Right ventricle myocardium inferior (tissue), 1 donor: ENCODE data around the gene NUTF2. TPM values are rescaled to one million over a fixed set of nuclear protein-coding genes. Genes with fewer than 3 reads are reported as not detected.
A peak's percentile ranks its signal among the peaks of the same experiment; 100 is the strongest.

Source experiments
- ATAC-seq: fragments of 200-7000 bp; cut with Tn5 transposase; one replicate; pipeline ENCODE4 v1.9.1; 2020; ENCODE audit warnings: mild to moderate bottlenecking, moderate library complexity
- DNase-seq: peaks from one replicate; pipeline ENCODE4 v3.0.0; 2021; ENCODE audit errors: missing footprints
- intact Hi-C: fragments of 100-400 bp; cut with DNase I; formaldehyde crosslinking; loops from one replicate; pipeline ENCODE4 v1.11.0; 2022
- long read RNA-seq: library from polyadenylated mRNA; unstranded; transcript quantifications from one replicate; pipeline ENCODE4 v2.0.0, GENCODE V29; 2021
- total RNA-seq: library from RNA; stranded (reverse); fragmentation: NEBNext Ultra II Directional; extraction: Animal tissue kit (Norgen Biotek cat#: 25700); gene quantifications from one replicate; pipeline ENCODE4 v1.2.1, GENCODE V29; 2021
- donor health status: DM: no; HTN: yes; CAD: no; lungs with severe emphysema.

NUTF2 gene
- total RNA-seq = 86.6 TPM
- long read RNA-seq, transcript NUTF2-201 (5 exons, 2,321 nt) = major isoform, 11 of 14 reads
- long read RNA-seq, partial matches to known transcripts = 0 of 14 reads
- long read RNA-seq, other reads (novel, unspliced or antisense) = 0 of 14 reads

DNA sequence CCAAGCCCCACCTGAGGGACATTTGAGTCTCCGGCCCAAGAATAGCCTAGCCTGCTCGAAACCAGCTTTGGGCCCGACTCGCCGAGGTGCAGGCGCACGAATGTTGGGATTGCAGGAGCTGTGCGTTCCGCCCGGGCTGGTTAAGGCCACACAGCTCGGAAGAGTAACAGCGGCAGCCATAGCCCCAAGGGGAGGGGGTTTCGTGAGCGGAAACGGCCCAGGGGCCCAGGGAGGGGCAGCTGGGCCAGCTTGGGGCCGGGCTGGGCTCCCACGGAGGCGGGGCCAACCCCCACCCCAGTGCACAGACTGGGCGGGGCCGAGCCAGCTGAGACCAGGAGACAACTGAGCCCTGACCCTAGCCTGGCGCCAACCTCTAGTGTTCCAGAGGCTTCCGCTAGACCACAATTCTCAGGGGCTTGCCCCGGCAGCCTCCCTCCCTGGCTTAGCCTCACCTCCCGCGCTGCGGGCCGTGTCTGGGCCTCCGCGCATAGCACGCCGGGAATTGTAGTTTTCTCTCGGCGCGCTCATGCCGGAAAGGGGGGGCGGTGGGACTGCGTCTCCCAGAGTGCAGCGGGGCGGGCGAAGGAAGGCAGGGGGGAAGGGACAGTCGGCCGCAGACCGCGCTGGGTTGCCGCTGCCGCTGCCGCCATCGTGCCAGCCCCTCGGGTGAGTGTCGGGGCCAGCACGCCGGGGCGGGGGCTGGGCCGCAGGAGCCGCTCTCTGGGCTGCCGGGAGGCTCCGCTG lies at the start of gene NUTF2:
NUTF2 (plus strand) TSS at position 614 of the 744 bp plus-strand sequence. CDS start 18,198 bp downstream, outside the sequence.
- ATAC-seq = peak; percentile 88
- intact Hi-C loops = loop anchor here (1.0 to 2.0 kb wide), 3 partner anchors 17 to 40 kb away; partner anchors contain the start of genes EDC4, RANBP10 and TSNAXIP1
- peak; percentile 98 for DNase-seq

DNA sequence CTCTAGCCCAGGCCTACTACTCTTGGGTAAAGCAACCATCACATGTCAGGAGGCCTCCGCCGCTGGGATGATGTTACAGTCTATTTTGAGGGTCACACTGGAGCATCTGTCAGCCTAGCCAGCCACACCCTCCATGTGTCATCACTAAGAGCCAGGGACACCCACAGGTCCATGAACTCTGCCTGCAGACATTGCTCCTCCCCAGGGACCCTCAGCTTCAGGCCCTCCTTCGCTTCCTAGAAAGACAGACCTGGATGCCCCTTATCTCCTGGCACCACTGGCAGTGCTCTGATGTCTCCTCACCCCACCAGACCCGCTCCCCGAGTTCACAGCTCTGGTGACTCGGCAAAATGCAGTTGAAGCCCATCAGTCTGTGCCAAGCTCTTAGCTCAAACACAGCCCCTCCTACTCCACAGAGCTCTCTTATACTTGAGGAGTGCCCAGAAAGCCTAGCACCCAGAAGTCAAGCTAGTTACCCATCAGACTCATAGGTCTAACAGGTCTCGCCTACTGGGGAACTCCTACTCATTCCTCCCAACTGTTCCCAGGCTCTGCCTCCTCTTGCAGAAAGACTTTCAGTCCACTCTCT lies 46.3 kb upstream of the NUTF2 start:
- intact Hi-C loops = no loop called here
- DNase-seq = no peak
- peak; percentile 38 for ATAC-seq

DNA sequence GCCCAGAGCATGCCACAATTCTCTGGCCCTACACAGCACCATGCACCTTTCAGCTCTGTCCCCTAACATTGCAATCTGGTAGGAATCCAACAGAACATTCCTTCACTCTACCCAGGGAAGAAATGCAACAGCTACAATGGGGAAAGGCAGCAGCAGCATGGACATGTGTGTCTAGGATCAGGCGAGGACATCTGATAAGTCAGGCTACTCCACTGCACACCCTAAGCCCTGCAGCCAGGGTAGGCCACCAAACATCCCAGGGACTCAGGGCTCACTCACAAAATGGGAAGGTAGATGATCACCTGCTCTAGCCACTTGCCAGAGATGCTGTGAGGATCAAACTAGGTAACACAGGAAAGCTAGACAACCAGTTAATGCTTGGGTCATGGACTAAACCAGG lies 45.5 kb upstream of the NUTF2 start:
- ATAC-seq (no peak), DNase-seq (no peak)
- intact Hi-C loops = no loop called here

DNA sequence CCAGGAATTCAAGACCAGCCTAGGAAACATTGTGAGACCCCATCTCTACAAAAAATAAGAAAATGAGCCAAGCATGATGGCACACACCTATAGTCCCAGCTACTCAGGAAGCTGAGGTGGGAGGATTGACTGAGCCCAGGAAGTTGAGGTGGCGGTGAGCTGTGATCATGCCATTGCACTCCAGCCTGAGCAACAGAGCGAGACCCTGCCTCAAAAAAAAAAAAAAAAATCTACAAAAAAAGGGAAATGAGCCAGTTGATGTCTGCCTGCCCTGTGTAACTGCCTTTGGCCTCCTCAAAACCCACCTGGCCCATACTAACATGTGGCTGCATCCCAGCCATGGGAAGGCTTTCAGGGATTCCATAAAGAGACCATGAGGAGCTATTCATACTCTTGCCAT lies 44.9 kb upstream of the NUTF2 start:
- DNase-seq (no peak), ATAC-seq (no peak)
- intact Hi-C loops = no loop called here

DNA sequence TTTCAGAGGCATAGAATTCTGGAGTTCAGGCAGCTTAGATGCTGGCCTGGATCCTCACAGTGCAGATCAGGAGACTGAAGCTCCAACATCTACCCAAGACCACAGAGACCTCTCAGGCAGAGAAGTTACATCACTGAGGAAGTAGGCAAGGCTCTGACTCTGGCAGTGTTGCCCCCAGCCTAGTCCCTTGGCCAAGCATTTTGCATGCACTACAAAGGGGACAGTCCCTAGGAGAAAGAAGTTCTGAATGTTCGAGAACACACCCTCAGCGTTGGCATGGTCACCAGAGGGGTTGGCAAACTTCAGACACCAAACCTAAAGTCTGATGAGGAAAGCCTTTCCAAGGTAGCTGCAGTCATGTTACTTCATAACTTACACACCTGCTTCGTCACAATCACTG lies 42.8 kb upstream of the NUTF2 start:
- no peak for ATAC-seq
- intact Hi-C loops = no loop called here
- DNase-seq = no peak

DNA sequence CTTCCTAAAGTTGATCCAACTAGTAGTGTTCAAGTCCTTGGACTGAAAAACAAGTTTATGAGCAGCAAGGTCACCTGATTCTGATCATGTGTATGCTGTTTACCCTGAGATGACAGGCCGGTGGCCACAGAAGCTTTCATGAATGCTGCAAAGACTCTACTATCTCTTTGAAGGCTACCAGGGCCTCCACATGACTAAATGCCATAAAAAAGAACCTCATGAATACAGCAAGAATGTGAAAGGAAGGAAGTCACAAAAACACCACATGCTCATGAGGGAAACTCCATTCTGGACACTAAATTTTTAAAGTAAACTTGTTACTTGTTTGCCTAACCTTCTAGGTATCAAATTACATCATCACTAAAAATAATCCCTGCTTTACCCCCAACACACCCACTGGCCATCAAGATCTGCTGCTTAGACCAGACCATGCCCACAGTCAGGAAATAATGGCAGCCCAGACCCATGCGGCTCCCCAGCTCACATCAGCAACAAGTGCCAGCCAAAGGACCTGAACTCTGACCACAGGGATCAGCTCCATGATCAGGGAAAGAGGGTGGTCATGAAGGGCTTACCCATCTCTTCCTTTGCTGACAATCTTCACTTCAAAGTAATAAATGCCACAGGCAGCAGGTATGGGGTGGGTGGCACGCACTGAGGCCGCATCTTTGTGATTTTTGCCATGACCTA lies 41.7 kb upstream of the NUTF2 start:
- no peak for ATAC-seq
- intact Hi-C loops = loop anchor here (5.0 kb wide), 2 partner anchors 133 to 283 kb away; no protein-coding TSS in a partner anchor
- DNase-seq = no peak

DNA sequence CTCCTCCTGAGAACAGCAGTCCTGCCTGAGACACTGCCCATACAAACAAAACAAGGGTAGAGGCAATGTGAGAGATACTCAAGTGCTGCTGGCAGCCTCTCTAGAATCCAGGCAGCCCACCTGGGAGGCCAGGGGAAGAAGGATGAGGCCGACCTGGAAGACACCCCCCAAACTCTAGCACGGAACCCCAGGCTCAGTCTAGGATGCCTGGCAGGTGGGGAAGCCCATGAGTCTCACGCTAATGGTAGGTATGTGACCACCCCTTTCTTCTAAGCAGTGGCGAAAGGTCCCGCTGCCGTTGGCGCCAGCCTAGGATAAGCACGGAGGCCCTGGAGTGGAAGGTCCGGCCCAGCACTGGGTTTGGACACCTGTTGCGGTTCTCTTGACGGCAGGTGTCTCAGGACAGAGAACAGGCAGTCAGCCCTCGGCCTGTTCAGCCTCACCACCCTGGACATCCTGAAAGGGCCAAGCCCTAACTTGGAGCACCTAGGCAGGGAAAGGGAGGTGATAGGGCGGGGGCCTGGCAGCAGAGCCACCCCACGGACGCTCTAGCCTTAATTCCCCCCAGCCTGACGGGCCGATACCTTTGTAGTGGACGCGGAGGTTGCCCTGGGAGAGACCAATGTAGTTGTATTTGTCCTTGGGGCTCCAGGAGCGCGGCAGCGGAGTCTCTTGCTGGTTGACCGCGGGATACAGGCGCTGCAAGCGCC lies 40.9 kb upstream of the NUTF2 start:
- ATAC-seq (peak; percentile 0), DNase-seq (no peak)
- intact Hi-C loops = loop anchor here (2.0 to 5.0 kb wide), 4 partner anchors 41 to 284 kb away; partner anchors contain the start of genes CENPT, GFOD2 and NUTF2

DNA sequence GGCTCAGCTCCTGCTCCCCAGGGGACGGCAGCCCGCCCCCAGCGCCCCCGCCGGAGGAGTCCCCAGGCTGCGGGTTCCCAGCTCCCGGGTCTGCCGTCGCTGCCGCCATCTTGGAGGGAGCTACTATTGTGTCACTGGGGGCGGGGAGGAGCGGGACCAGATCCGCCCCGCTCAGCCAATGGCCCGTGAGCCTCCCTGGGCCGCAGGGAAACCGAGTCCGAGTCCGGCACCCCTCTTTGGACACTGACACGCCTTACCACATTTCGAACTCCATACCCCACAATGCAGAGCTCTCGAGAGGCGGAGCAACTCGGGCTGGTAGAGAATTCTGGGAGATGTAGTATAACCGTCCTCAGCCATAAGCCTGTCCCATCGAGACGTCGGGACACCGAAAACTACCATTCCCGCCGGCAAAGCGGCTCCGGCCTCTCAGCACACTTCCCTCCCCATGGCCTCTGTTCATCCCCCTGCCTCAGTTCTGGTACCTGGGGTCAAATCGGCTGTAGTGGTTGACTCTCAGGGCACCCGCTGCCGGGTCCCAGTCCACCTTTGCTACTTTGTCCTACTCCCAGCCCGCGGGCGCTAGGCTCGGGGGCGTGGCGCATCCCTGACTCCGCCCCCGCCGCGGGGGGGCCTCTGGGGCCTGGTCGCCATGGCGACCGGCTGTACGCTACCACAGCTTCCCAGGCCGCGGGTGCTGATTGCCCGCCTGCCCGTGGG lies 40.1 kb upstream of the NUTF2 start, which contains the start of the genes RANBP10 and TSNAXIP1:
RANBP10 (minus strand) TSS at position 133 of the 720 bp plus-strand sequence; CDS start at position 109, 24 bp downstream.
TSNAXIP1 (plus strand) TSS at position 462 of the 720 bp plus-strand sequence. CDS start 261 bp downstream, outside the sequence.
- intact Hi-C loops = loop anchor here (2.0 to 5.0 kb wide), 4 partner anchors 40 to 284 kb away; partner anchors contain the start of genes CENPT, GFOD2 and NUTF2
- DNase-seq (peak; percentile 97), ATAC-seq (peak; percentile 98)

DNA sequence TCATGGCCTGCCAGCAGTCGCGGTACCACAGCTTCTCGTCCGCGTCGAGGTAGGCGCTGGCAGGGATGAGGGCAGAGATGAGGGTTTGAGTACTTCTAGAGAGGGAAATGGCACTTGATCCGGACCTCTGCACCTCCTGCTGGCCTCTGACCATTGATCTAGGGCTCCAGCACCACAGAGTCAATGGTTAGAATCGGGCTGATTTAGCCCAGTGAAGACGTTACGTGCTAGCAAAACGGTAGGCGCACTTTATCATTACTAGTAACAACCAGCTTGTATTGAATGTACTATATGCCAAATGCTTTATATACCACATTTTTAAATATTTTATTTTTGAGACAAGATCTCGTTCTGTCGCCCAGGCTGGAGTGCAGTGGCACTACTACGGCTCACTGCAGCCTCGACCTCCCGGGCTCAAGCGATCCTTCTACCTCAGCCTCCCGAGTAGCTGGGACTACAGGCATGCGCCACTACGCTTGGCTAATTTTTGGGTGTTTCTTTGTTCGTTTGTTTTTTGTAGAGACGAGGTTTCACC lies 39.5 kb upstream of the NUTF2 start:
- intact Hi-C loops = loop anchor here (2.0 to 5.0 kb wide), 4 partner anchors 40 to 285 kb away; partner anchors contain the start of genes CENPT, GFOD2 and NUTF2
- ATAC-seq = no peak
- DNase-seq = no peak

DNA sequence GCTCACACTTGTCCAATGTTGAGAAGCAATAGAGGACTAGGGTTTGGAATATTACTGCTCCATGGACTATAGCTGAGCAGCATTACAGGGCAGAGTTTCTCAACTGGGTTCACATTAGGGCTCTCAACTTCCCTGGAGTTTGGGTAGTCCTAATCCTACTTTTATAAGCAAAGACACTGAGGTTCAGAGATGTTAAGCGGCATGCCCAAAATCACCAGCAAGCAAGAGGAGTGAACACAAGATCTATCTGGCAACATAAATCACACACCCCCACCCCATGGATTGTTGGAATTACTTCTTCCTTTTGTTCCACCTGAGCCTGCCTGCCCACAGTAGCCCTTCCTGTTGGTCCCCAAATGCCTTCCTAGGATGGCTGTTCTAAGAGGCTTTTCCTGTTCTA lies 34.8 kb upstream of the NUTF2 start:
- intact Hi-C loops = no loop called here
- ATAC-seq (no peak), DNase-seq (no peak)

DNA sequence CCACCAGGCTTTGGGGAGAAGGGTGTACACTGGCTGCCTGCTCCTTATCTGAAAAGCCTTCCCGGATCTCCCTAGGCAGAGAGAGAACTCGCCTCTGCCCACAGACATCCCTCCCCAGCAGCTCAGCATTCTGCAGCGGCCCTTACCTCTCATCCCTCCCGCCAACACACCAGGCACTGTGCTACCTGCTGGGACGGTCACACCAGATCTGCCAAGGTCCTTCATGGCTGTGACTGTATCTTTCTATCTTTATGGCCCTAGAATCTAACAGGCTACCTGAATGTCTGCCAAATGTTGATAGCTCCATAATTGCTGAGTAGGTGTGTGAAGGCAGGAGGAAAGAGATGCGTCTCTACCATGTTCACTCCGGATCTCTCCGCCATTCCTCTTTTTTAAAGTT lies 32.2 kb upstream of the NUTF2 start:
- DNase-seq = no peak
- no peak for ATAC-seq
- intact Hi-C loops = no loop called here

DNA sequence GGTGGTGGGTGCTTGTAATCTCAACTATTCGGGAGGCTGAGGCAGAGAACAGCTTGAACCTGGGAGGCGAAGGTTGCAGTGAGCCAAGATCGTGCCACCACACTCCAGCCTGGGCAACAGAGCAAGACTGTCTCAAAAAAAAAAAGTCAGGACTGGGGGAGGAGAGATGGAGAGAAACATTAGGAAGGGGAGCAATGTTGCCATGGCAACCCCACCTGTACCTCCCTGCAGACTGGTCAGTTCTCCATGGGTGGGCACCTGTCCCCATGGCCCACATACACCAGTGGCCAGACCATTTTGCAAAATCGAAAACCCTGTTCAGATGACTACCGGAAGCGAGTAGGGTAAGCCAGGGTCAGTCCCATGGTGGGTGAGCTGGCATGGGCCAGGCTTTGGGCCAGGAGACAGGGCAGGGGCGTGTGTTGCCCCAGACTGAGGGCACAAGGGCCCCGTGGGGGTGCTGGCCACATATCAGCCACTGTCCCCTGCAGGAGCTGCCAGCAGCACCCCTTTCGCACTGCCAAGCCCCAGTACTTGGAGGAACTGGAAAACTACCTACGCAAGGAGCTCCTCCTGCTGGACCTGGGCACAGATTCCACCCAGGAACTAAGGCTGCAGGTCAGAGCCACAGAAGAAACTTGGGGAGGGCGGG lies 26.0 kb upstream of the NUTF2 start:
- no peak for ATAC-seq
- intact Hi-C loops = no loop called here

DNA sequence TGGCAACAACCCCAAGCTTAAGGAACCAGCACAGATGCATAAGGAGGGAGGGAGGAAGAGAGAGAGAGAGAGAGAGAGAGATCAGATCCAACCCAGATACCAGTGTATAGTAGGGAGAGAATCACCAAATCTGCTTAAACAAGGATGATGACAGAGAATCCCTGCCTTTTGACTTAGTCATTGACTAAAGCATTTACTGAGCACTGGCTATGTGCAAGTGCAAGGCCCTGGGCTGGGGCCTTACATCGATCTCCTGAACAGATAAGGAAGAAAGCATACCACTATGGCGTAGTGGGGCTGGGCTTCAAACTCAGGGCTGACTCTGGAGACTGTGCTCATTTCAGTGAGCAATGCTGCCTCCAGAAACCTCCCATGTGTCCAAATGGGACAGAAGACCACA lies 24.2 kb upstream of the NUTF2 start:
- DNase-seq (no peak), ATAC-seq (no peak)
- intact Hi-C loops = no loop called here

More for the DNA sequence above, 26.0 kb upstream of the NUTF2 start:
- no peak for DNase-seq

DNA sequence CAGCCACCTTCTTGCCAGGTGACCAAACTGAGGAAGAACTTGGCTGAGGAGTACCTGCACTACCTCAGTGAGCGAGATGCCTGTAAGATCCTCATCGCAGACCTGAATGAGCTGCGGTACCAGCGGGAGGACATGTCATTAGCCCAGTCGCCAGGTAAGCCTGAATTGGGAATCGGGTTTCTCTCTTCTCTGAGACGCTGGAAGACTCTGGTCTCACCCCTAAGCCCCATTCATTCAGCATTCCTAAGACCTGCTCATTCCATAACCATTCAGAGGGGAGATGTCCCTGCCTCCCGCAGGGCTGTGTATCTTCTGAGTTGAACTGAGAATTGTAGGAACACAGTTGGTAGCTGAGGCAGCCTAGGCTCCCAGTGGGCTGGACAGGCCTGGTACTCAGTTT lies 21.6 kb upstream of the NUTF2 start:
- intact Hi-C loops = loop anchor here (5.0 kb wide), 1 partner anchor 97 kb away; no protein-coding TSS in a partner anchor
- ATAC-seq = no peak
- no peak for DNase-seq

DNA sequence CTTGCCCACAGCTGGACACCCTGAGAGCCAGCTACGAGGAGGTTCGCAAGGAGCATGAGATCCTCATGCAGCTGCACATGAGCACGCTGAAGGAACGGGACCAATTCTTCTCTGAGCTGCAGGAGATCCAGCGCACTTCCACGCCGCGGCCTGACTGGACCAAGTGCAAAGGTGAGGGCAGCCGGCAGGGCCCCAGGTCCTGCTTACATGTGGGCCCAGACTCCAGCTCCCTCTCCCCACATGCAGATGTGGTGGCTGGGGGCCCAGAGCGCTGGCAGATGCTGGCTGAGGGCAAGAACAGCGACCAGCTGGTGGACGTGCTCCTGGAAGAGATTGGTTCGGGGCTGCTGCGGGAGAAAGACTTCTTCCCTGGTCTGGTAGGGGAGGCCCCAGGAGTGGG lies 20.8 kb upstream of the NUTF2 start:
- ATAC-seq (no peak), DNase-seq (no peak)
- intact Hi-C loops = loop anchor here (5.0 kb wide), 1 partner anchor 96 kb away; no protein-coding TSS in a partner anchor

DNA sequence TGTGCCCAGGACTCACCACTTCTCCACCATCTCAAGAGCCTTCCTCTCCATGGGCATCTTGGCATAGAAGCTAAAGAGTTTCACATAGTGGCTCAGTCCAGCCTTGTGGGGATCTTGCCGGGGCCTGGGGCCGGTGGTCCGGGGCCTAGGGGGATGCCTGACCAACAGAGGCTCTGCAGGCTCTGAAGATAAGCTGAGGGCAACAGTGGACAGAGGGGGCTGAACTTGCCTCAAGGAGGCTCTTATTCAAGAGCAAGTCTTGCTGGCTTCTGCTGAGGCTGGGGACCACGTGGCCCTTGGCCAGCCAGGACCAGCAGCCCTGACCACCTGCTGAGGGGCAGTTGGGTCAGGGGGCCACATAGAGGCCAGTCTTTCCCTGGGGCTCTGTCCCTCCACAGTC lies 18.1 kb upstream of the NUTF2 start:
- ATAC-seq (no peak), DNase-seq (no peak)
- intact Hi-C loops = loop anchor here (5.0 kb wide), 1 partner anchor 94 kb away; no protein-coding TSS in a partner anchor

DNA sequence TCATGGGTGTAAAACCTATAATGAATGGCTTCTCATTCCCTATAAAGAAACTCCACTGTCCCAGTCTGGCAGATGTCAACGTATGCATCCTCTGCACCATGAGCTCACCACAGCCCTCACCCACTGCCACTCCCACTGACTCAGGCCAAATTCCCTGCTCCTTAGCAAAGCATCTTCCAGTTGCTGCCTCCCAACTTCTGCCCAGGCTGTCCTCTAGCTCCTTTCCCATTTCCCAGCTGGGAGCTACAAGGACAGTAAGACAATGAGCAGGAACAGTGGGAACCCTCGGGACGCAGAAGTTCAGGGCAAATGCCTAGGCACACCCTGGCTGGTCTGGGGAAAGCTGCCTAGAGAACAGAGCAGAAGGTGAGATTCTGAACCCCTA lies 13.7 kb upstream of the NUTF2 start:
- intact Hi-C loops = no loop called here
- ATAC-seq = no peak
- peak; percentile 6 for DNase-seq
